ENCODE measurements around the gene KDM7A. TPM values are rescaled to one million over a fixed set of nuclear protein-coding genes. Genes with fewer than 3 reads are reported as not detected.

Gene KDM7A
- total and polyA plus RNA-seq, 2 of the 8 experiments (the other 6 are each of a cell fraction or from before 2014, with no cell fraction given), result 2.2 to 12.5 TPM

DNA sequence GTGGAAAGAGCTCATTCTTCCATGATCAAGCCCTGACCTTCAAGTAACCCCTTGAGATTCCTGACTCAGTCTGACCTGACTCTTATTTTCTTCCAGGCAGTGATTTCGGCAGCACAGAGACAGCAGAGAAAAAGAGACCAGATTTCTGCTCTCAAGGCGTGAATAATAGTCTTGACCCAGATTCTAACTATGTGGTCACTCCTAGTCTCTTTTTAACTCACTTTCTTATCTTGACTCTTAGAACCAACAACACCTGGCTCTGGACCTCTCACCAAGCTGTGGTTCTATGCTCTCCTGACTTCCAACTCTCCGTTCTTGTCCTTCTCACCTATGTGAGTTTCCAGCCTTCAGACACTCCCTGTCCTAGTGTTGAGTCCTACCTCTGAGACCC, 36.9 kb upstream of the KDM7A start:
- Histone ChIP-seq H3K23ac (ENCODE audit: insufficient read length) (no peak overlapping the region), H4K8ac (ENCODE audit: extremely low read depth, insufficient read depth, low read length) (no peak overlapping the region), H4K5ac (ENCODE audit: insufficient read length, low read depth, low read length) (no peak overlapping the region), H4K91ac (replicated peaks; ENCODE audit: insufficient read length, low read length) (no peak overlapping the region), H3K27ac (ENCODE audit: low read depth, low read length) (no peak overlapping the region), H3K4me1 (replicated peaks in 1 of 4; ENCODE audit: control insufficient read depth in 3 of 4, insufficient read depth in 4 of 4, low read length in 3 of 4) (no peaks in the 10 kb centered on the region), H3K4me2 (ENCODE audit: insufficient read depth in 1 of 2, low read depth in 2 of 2, low read length in 2 of 2) (no peak overlapping the region), H3K14ac (ENCODE audit: insufficient read length) (no peak overlapping the region), H2BK15ac (ENCODE audit: low read length) (no peak overlapping the region), H3K27me3 (replicated peaks in 1 of 4; ENCODE audit: control insufficient read depth in 3 of 4, extremely low read depth in 1 of 4, insufficient read depth in 3 of 4, low read length in 3 of 4) (no peaks in the 10 kb centered on the region), H3K79me2 (ENCODE audit: control insufficient read depth in 1 of 2, insufficient read depth in 2 of 2, low read length in 2 of 2) (no peaks in the 10 kb centered on the region), H3K9me3 (ENCODE audit: insufficient read depth in 2 of 2, low read depth in 1 of 2, low read length in 1 of 2) (no peaks in the 10 kb centered on the region), H3K56ac (replicated peaks; ENCODE audit: insufficient read length, low read depth, low read length) (no peak overlapping the region), H3K79me1 (ENCODE audit: low read depth, low read length) (no peaks in the 10 kb centered on the region), H3K9ac (replicated peaks in 1 of 4; ENCODE audit: extremely low read depth in 1 of 4, low read depth in 3 of 4, low read length in 3 of 4) (no peak overlapping the region), H2BK5ac (ENCODE audit: low read depth, low read length) (no peak overlapping the region), H2AFZ (ENCODE audit: low read length) (no peak overlapping the region), H3K23me2 (ENCODE audit: low read depth, low read length) (no peaks in the 10 kb centered on the region), H2BK20ac (ENCODE audit: low read length) (no peak overlapping the region), H3K18ac (ENCODE audit: extremely low read depth, low read length) (no peak overlapping the region), H2AK5ac (ENCODE audit: low read depth, low read length) (no peak overlapping the region), H3K4ac (replicated peaks; ENCODE audit: insufficient read length, low read depth, low read length) (no peak overlapping the region), H2BK12ac (ENCODE audit: low read depth, low read length) (no peak overlapping the region), H3K36me3 (ENCODE audit: control insufficient read depth in 2 of 4, insufficient read depth in 4 of 4, low read length in 3 of 4) (no peaks in the 10 kb centered on the region), H4K20me1 (replicated peaks in 1 of 2; ENCODE audit: control insufficient read depth in 1 of 2, insufficient read depth in 2 of 2, low read length in 2 of 2) (no peaks in the 10 kb centered on the region), H2BK120ac (replicated peaks; ENCODE audit: low read depth, low read length) (no peak overlapping the region), H3K4me3 (ENCODE audit: extremely low read depth in 1 of 4, insufficient read depth in 2 of 4, low read depth in 3 of 4, low read length in 4 of 4) (no peak overlapping the region)
- 89% methylated on average over 3 of the region's 3 CpGs; no CpG with 5 or more reads in 1 of the 2 experiments for WGBS, 2 experiments (ENCODE audit: extremely low coverage in 1 of 2, insufficient coverage in 1 of 2, insufficient read length in 1 of 2, insufficient replicate concordance in 2 of 2, low coverage in 1 of 2, low lambda C conversion rate in 2 of 2, missing lambda C conversion rate in 1 of 2)
- ChIA-PET POLR2A (ENCODE audit: partially characterized antibody) (no interaction called here), CTCF (ENCODE audit: partially characterized antibody) (interaction anchor here (0.6 kb wide), 1 partner anchor 170 kb away, joined by 3 read pairs; no protein-coding TSS in a partner anchor)
- FAIRE-seq, result no peak
- TF ChIP-seq CBX5 (IDR thresholded peaks at IDR 0.05; ENCODE audit: low read depth, low read length), result no peak
- no peak for TF ChIP-seq SIN3A (conservative IDR thresholded peaks at IDR 0.05 in 1 of 2, IDR thresholded peaks at IDR 0.05 in 1 of 2; ENCODE audit: low read depth in 1 of 2, low read length in 2 of 2)
- TF ChIP-seq EGR1 (IDR thresholded peaks at IDR 0.05; ENCODE audit: borderline replicate concordance, low read depth, low read length), result no peak
- no peak for TF ChIP-seq ASH2L (IDR thresholded peaks at IDR 0.05; ENCODE audit: low read length)
- no peak for TF ChIP-seq EZH2 (IDR thresholded peaks at IDR 0.05; ENCODE audit: low read depth, low read length, severe bottlenecking)
- no peak for TF ChIP-seq KDM1A (IDR thresholded peaks at IDR 0.05; ENCODE audit: borderline replicate concordance, low read length)
- DNase-seq (ENCODE audit: low read depth in 1 of 2, low spot score in 2 of 2), result no peak
